ENCODE measurements around the gene SREK1IP1.

GRCh38 chr5:64749385-64749784, 19.1 kb downstream of the SREK1IP1 start:
- TF ChIP-seq POLR2A (IDR thresholded peaks at IDR 0.05) (no peak), EP300 (IDR thresholded peaks at IDR 0.05) (no peak), CTCF (IDR thresholded peaks at IDR 0.05) (no peak), POLR2AphosphoS5 (IDR thresholded peaks at IDR 0.05) (no peak)
